HCT116 (cell line): ENCODE measurements around the gene ANXA2R. TPM values are rescaled to one million over a fixed set of nuclear protein-coding genes. Genes with fewer than 3 reads are reported as not detected.

Experiments
- ATAC-seq: fragments of 200-7000 bp; cut with Tn5 transposase; 2 replicates; pipeline ENCODE4 v1.9.1; 2020; ENCODE audit warnings: mild to moderate bottlenecking, moderate library complexity
- BruUV-seq: library from RNA; stranded (reverse); fragments of 400-500 nt; replicated peaks from 2 replicates; lab custom pipeline; 2021; lab: Mats Ljungman, UMichigan
- CTCF ChIA-PET: fragments of 300-600 bp; sonication (Branson Sonifier 250); formaldehyde crosslinking; loops from one replicate; lab custom pipeline; 2021; ENCODE audit warnings: antibody characterized with exemption; lab: Charles Lee
- POLR2A ChIA-PET: fragments of 300-600, 350-600 bp; sonication (Branson Sonifier 250); formaldehyde crosslinking; loops from one replicate; lab custom pipeline; 2021; ENCODE audit warnings: antibody characterized with exemption; lab: Charles Lee
- RAD21 ChIA-PET, 2 experiments: fragments of 300-600 bp; sonication (Branson Sonifier 250); formaldehyde crosslinking; loops; one replicate each; lab custom pipeline; 2023; ENCODE audit warnings: low total read pairs in 2 of 2; ENCODE audit not compliant: uncharacterized antibody in 2 of 2, unreplicated experiment in 2 of 2, low non-redundant PET in 1 of 2; lab: Charles Lee
- DNase-seq: peaks from one replicate; pipeline ENCODE4 v3.0.0-alpha.2; 2010; ENCODE audit warnings: low read depth, low spot score
- H2AFZ ChIP-seq: fragments of 200-600 bp; shearing (Covaris generic), sonication (generic); 2 replicates; pipeline ENCODE4 v1.6.1; 2017; ENCODE audit warnings: low read depth, mixed run types, mixed read lengths, antibody characterized with exemption, low read length; ENCODE audit not compliant: poor library complexity, severe bottlenecking
- H3K27ac ChIP-seq: 2 replicates; pipeline ENCODE4 v1.5.1; 2012; ENCODE audit warnings: low read depth, low read length
- H3K27me3 ChIP-seq: fragments of 200-600 bp; sonication (generic); 2 replicates; pipeline ENCODE4 v1.6.1; 2016; ENCODE audit warnings: mixed run types, low read length, mixed read lengths; ENCODE audit not compliant: insufficient read depth
- H3K36me3 ChIP-seq, 2 experiments: fragments of 200-500 bp in 1 of 2; fragments of 200-600 bp in 1 of 2; sonication (Bioruptor generic) in 1 of 2; sonication (generic) in 1 of 2; 2 replicates each; pipeline versions ENCODE4 v1.5.1 to v1.6.1; 2014 to 2016; ENCODE audit warnings: low read length in 2 of 2, inconsistent platforms in 1 of 2, mixed read lengths in 1 of 2, mixed run types in 1 of 2; ENCODE audit not compliant: insufficient read depth in 2 of 2, control insufficient read depth in 1 of 2
- H3K4me1 ChIP-seq, 2 experiments: fragments of 200-600 bp in 1 of 2; sonication (generic) in 1 of 2; 2 replicates each; pipeline versions ENCODE4 v1.5.1 to v1.6.1; 2012 to 2017; ENCODE audit warnings: low read length in 2 of 2, inconsistent platforms in 1 of 2, mild to moderate bottlenecking in 1 of 2, mixed read lengths in 1 of 2, mixed run types in 1 of 2, moderate library complexity in 1 of 2; ENCODE audit not compliant: insufficient read depth in 2 of 2, control insufficient read depth in 1 of 2
- H3K4me2 ChIP-seq: fragments of 200-600 bp; sonication (generic); 2 replicates; pipeline ENCODE4 v1.6.1; 2017; ENCODE audit warnings: mixed run types, low read length, mixed read lengths
- H3K4me3 ChIP-seq, 2 experiments: fragments of 200-600 bp in 1 of 2; sonication (generic) in 1 of 2; replicated peaks in 1 of 2; 2 replicates each; pipeline ENCODE4 v1.5.1; 2011 to 2016; ENCODE audit warnings: low read length in 2 of 2, control low read depth in 1 of 2, low read depth in 1 of 2, mild to moderate bottlenecking in 1 of 2, mixed read lengths in 1 of 2, mixed run types in 1 of 2
- H3K79me2 ChIP-seq: fragments of 200-600 bp; sonication (generic); 2 replicates; pipeline ENCODE4 v1.6.1; 2017; ENCODE audit warnings: mild to moderate bottlenecking, mixed run types, low read length, moderate library complexity, mixed read lengths; ENCODE audit not compliant: insufficient read depth
- H3K9ac ChIP-seq: fragments of 200-600 bp; sonication (generic); 2 replicates; pipeline ENCODE4 v1.6.1; 2016; ENCODE audit warnings: low read length, mixed read lengths
- H3K9me2 ChIP-seq: fragments of 200-600 bp; sonication (generic), shearing (Covaris generic); 2 replicates; pipeline ENCODE4 v1.6.1; 2017; ENCODE audit warnings: mixed run types, mild to moderate bottlenecking, moderate library complexity; ENCODE audit not compliant: insufficient read depth
- H3K9me3 ChIP-seq, 2 experiments: fragments of 200-500 bp in 1 of 2; fragments of 200-600 bp in 1 of 2; sonication (Bioruptor generic) in 1 of 2; sonication (generic) in 1 of 2; 2 replicates each; pipeline ENCODE4 v1.6.1; 2014 to 2017; ENCODE audit warnings: low read length in 2 of 2, mixed read lengths in 2 of 2, inconsistent platforms in 1 of 2, low read depth in 1 of 2, mild to moderate bottlenecking in 1 of 2, mixed run types in 1 of 2, moderate library complexity in 1 of 2; ENCODE audit not compliant: control insufficient read depth in 1 of 2, insufficient read depth in 1 of 2
- H4K20me1 ChIP-seq: fragments of 200-600 bp; sonication (generic), shearing (Covaris generic); 2 replicates; pipeline ENCODE4 v1.6.1; 2017; ENCODE audit warnings: mixed run types, mild to moderate bottlenecking, moderate library complexity; ENCODE audit not compliant: insufficient read depth
- CEBPB ChIP-seq: IDR thresholded peaks from 2 replicates; pipeline ENCODE4 v1.6.1; 2012; ENCODE audit warnings: low read depth
- EGR1 ChIP-seq: IDR thresholded peaks from 2 replicates; pipeline ENCODE4 v1.6.1; 2012; ENCODE audit warnings: low read depth
- ELF1 ChIP-seq: IDR thresholded peaks from 2 replicates; pipeline ENCODE4 v1.6.1; 2012; ENCODE audit warnings: low read depth, borderline replicate concordance
- EZH2 ChIP-seq: fragments of 200-600 bp; sonication (generic); IDR thresholded peaks from 2 replicates; pipeline ENCODE4 v1.6.1; 2017; ENCODE audit warnings: antibody characterized with exemption, mixed run types
- EZH2phosphoT487 ChIP-seq: fragments of 200-600 bp; IDR thresholded peaks from 2 replicates; pipeline ENCODE4 v1.6.1; 2018; ENCODE audit warnings: antibody characterized with exemption, borderline replicate concordance
- FOSL1 ChIP-seq: IDR thresholded peaks from 2 replicates; pipeline ENCODE4 v1.6.1; 2012; ENCODE audit warnings: low read depth
- JUND ChIP-seq: IDR thresholded peaks from 2 replicates; pipeline ENCODE4 v1.6.1; 2012
- MAX ChIP-seq: IDR thresholded peaks from 2 replicates; pipeline ENCODE4 v1.6.1; 2012
- POLR2A ChIP-seq: IDR thresholded peaks from 2 replicates; pipeline ENCODE4 v1.7.0; 2011; ENCODE audit warnings: borderline replicate concordance; ENCODE audit not compliant: insufficient read depth, insufficient read length; ENCODE audit errors: extremely low read depth
- POLR2AphosphoS5 ChIP-seq: IDR thresholded peaks from 2 replicates; pipeline ENCODE4 v1.6.1; 2011; ENCODE audit warnings: mild to moderate bottlenecking, low read depth, low read length, moderate library complexity
- RAD21 ChIP-seq: IDR thresholded peaks from 2 replicates; pipeline ENCODE4 v1.6.1; 2012; ENCODE audit warnings: low read depth, mild to moderate bottlenecking
- SIN3A ChIP-seq: IDR thresholded peaks from 2 replicates; pipeline ENCODE4 v1.6.1; 2012; ENCODE audit warnings: low read depth
- TCF7L2 ChIP-seq: IDR thresholded peaks from 2 replicates; pipeline ENCODE4 v1.7.0; 2011; ENCODE audit warnings: borderline replicate concordance, inconsistent platforms; ENCODE audit not compliant: insufficient read depth, insufficient read length; ENCODE audit errors: extremely low read depth
- YY1 ChIP-seq: IDR thresholded peaks from 2 replicates; pipeline ENCODE4 v1.6.1; 2011; ENCODE audit warnings: low read length, low read depth, moderate library complexity, mild to moderate bottlenecking; ENCODE audit not compliant: insufficient replicate concordance; ENCODE audit errors: extremely low read depth
- ZFX ChIP-seq: fragments of 450-650 bp; IDR thresholded peaks from 2 replicates; pipeline ENCODE4 v1.6.1; 2017
- intact Hi-C: fragments of 100-400 bp; cut with micrococcal nuclease; formaldehyde crosslinking; loops from 2 replicates; pipeline ENCODE4 v1.10.0; 2022
- total RNA-seq: library from RNA; stranded (reverse); gene quantifications from one replicate; pipeline ENCODE4 v1.2.1, GENCODE V29; 2021; ENCODE audit not compliant: unreplicated experiment
- TF ChIP-seq, protein P1 (sequence below): IDR thresholded peaks from 2 replicates; pipeline ENCODE4 v1.6.1; 2012; ENCODE audit warnings: low read depth
- TF ChIP-seq, protein P2 (sequence below): IDR thresholded peaks from 2 replicates; pipeline ENCODE4 v1.6.1; 2011; ENCODE audit warnings: mild to moderate bottlenecking, low read length, moderate library complexity; ENCODE audit not compliant: insufficient replicate concordance; ENCODE audit errors: extremely low read depth

The ANXA2R gene
- total RNA-seq, 1 experiment from 2014 or later, result 0.37 TPM

DNA sequence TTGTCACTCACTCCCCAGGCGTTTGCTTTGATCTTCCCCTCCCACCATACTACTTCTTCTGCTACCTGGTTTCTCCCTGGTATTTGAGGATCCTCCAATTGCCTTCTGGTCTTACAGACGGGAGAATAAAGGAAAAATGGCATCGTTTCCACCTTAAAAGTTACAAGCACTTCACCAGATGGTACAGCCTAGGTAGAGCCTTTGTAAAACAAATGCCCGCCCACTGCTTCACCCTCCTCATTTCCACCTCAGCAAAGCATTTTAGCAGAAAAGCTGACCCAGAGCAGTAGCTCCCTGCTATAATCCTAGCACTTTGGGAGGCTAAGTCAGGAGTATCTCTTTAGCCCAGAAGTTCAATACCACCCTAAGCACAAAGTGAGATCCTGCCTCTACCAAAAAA is 5.1 kb upstream of the ANXA2R start (continued):
- TF ChIP-seq EZH2phosphoT487 (no peak), JUND (no peak), RAD21 (no peak), CEBPB (no peak)
- TF ChIP-seq, protein P1, sequence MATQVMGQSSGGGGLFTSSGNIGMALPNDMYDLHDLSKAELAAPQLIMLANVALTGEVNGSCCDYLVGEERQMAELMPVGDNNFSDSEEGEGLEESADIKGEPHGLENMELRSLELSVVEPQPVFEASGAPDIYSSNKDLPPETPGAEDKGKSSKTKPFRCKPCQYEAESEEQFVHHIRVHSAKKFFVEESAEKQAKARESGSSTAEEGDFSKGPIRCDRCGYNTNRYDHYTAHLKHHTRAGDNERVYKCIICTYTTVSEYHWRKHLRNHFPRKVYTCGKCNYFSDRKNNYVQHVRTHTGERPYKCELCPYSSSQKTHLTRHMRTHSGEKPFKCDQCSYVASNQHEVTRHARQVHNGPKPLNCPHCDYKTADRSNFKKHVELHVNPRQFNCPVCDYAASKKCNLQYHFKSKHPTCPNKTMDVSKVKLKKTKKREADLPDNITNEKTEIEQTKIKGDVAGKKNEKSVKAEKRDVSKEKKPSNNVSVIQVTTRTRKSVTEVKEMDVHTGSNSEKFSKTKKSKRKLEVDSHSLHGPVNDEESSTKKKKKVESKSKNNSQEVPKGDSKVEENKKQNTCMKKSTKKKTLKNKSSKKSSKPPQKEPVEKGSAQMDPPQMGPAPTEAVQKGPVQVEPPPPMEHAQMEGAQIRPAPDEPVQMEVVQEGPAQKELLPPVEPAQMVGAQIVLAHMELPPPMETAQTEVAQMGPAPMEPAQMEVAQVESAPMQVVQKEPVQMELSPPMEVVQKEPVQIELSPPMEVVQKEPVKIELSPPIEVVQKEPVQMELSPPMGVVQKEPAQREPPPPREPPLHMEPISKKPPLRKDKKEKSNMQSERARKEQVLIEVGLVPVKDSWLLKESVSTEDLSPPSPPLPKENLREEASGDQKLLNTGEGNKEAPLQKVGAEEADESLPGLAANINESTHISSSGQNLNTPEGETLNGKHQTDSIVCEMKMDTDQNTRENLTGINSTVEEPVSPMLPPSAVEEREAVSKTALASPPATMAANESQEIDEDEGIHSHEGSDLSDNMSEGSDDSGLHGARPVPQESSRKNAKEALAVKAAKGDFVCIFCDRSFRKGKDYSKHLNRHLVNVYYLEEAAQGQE, result no peak

DNA sequence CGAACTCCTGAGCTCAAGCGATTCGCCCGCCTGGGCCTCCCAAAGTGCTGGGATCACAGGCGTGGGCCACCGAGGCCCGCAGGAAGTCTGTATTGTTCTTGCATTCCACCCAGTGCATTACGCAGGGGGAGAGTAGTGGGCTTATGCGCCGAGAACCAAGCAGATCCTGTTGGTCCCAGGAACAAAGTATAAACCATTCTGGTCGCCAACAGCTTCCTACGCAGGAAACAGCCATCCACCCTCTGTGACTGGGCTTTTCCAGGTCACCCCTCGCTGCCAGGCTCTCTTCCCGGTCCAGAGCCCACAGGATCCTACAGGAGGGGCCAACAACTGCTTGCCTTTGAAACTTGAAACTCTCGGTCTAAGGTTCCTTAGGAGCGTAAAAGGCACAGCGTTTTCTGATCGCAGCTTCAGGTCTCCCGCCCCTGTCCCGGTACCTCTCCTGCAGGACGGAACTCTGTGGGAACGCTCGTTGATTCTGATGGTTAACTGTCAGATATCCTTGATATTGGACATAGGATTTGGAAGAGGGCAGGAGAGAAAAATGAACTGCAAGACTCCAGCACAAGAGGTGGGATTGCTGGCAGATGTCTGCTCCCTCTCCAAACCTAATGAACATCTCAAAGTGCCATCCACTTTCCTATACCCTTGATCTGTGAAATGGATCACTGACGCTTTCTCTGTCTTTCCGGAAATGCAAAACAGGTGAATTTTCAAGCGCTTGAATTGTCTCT is 4.2 kb upstream of the ANXA2R start:
- no peak for ATAC-seq
- no TSS peak for BruUV-seq

More for the DNA sequence above, 4.2 kb upstream of the ANXA2R start:
- CTCF ChIA-PET, result no interaction called here
- Histone ChIP-seq H3K4me2 (no peak overlapping the region), H3K9me3 (no peaks in the 10 kb centered on the region), H3K9ac (no peak overlapping the region), H3K27me3 (no peaks in the 10 kb centered on the region), H4K20me1 (no peaks in the 10 kb centered on the region), H3K27ac (no peak overlapping the region), H3K4me3 (no peak overlapping the region), H2AFZ (no peak overlapping the region), H3K79me2 (no peaks in the 10 kb centered on the region), H3K9me2 (no peaks in the 10 kb centered on the region), H3K36me3 (no peaks in the 10 kb centered on the region), H3K4me1 (peaks cover 0 to 31% of the 10 kb centered on the region in 2 experiments; a peak in 2 of 4 replicates)
- DNase-seq, result no peak
- RAD21 ChIA-PET, result no interaction called here
- intact Hi-C loops, result no loop called here
- TF ChIP-seq FOSL1 (no peak), YY1 (no peak), EZH2 (no peak), JUND (no peak), CEBPB (no peak), TCF7L2 (no peak), POLR2A (no peak), SIN3A (no peak), ELF1 (no peak), POLR2AphosphoS5 (no peak), ZFX (no peak), MAX (no peak), RAD21 (no peak), EGR1 (no peak)
- TF ChIP-seq, protein P2, sequence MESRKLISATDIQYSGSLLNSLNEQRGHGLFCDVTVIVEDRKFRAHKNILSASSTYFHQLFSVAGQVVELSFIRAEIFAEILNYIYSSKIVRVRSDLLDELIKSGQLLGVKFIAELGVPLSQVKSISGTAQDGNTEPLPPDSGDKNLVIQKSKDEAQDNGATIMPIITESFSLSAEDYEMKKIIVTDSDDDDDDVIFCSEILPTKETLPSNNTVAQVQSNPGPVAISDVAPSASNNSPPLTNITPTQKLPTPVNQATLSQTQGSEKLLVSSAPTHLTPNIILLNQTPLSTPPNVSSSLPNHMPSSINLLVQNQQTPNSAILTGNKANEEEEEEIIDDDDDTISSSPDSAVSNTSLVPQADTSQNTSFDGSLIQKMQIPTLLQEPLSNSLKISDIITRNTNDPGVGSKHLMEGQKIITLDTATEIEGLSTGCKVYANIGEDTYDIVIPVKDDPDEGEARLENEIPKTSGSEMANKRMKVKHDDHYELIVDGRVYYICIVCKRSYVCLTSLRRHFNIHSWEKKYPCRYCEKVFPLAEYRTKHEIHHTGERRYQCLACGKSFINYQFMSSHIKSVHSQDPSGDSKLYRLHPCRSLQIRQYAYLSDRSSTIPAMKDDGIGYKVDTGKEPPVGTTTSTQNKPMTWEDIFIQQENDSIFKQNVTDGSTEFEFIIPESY, result no peak
- POLR2A ChIA-PET, result no interaction called here
